ENCODE results near the gene NOX3.
"Not testable (repeated sequence)": the region's sequence is repeated elsewhere in the genome, so short reads cannot be mapped to it uniquely, and the experiment has no call there.

NOX3 gene

GRCh38 chr6:155452576-155452975 lies 3.1 kb downstream of the NOX3 start:
- no peaks in the 10 kb centered on the region for H4K20me1 ChIP-seq (ENCODE audit: insufficient read depth, low read length, poor library complexity, severe bottlenecking)
- H3K9me3 ChIP-seq (ENCODE audit: insufficient read depth, low read depth, low read length) = no peaks in the 10 kb centered on the region
- H2AFZ ChIP-seq (ENCODE audit: low read length) = no peak overlapping the region
- no peak overlapping the region for H3K4me3 ChIP-seq (ENCODE audit: low read length, poor library complexity, severe bottlenecking)
- H3K4me2 ChIP-seq (ENCODE audit: low read depth, low read length, poor library complexity, severe bottlenecking) = no peak overlapping the region
- no peaks in the 10 kb centered on the region for H3K27me3 ChIP-seq (ENCODE audit: insufficient read depth, low read length, poor library complexity, severe bottlenecking)
- H3K4me1 ChIP-seq (ENCODE audit: insufficient read depth, low read length, poor library complexity, severe bottlenecking) = no peaks in the 10 kb centered on the region
- H3K36me3 ChIP-seq (ENCODE audit: insufficient read depth, low read length) = no peaks in the 10 kb centered on the region
- H3F3A ChIP-seq (ENCODE audit: low read depth) = no peaks in the 10 kb centered on the region
- H3K79me2 ChIP-seq (ENCODE audit: insufficient read depth, low read length) = no peaks in the 10 kb centered on the region
- TF ChIP-seq CTCF (conservative IDR thresholded peaks at IDR 0.05; ENCODE audit: low read length) = no peak
- TF ChIP-seq EZH2phosphoT487 (IDR thresholded peaks at IDR 0.05; ENCODE audit: borderline replicate concordance) = no peak
- no peak overlapping the region for H3K9ac ChIP-seq (ENCODE audit: low read depth, low read length, poor library complexity, severe bottlenecking)
- H3K9me2 ChIP-seq (replicated peaks; ENCODE audit: low read depth, low read length) = no peaks in the 10 kb centered on the region

- not testable (repeated sequence) for H3K4me1 ChIP-seq (ENCODE audit: insufficient read depth, low read length, poor library complexity, severe bottlenecking); H3K9me2 ChIP-seq (replicated peaks; ENCODE audit: low read depth, low read length); H3K79me2 ChIP-seq (ENCODE audit: insufficient read depth, low read length); H3K9me3 ChIP-seq (ENCODE audit: insufficient read depth, low read depth, low read length); H3F3A ChIP-seq (ENCODE audit: low read depth); H3K4me2 ChIP-seq (ENCODE audit: low read depth, low read length, poor library complexity, severe bottlenecking); H3K4me3 ChIP-seq (ENCODE audit: low read length, poor library complexity, severe bottlenecking); H3K27me3 ChIP-seq (ENCODE audit: insufficient read depth, low read length, poor library complexity, severe bottlenecking); H3K9ac ChIP-seq (ENCODE audit: low read depth, low read length, poor library complexity, severe bottlenecking); H3K36me3 ChIP-seq (ENCODE audit: insufficient read depth, low read length); H2AFZ ChIP-seq (ENCODE audit: low read length); H4K20me1 ChIP-seq (ENCODE audit: insufficient read depth, low read length, poor library complexity, severe bottlenecking)
Observed at GRCh38 chr6:155451530-155451929, 4.1 kb downstream of the NOX3 start.

- no peaks in the 10 kb centered on the region for H4K20me1 ChIP-seq (ENCODE audit: insufficient read depth, low read length, poor library complexity, severe bottlenecking)
- no peak overlapping the region for H3K4me3 ChIP-seq (ENCODE audit: low read length, poor library complexity, severe bottlenecking)
- TF ChIP-seq EZH2phosphoT487 (IDR thresholded peaks at IDR 0.05; ENCODE audit: borderline replicate concordance) = no peak
- no peak for TF ChIP-seq CTCF (conservative IDR thresholded peaks at IDR 0.05; ENCODE audit: low read length)
- no peaks in the 10 kb centered on the region for H3K4me1 ChIP-seq (ENCODE audit: insufficient read depth, low read length, poor library complexity, severe bottlenecking)
- H3F3A ChIP-seq (ENCODE audit: low read depth) = no peaks in the 10 kb centered on the region
- H3K4me2 ChIP-seq (ENCODE audit: low read depth, low read length, poor library complexity, severe bottlenecking) = no peak overlapping the region
- H2AFZ ChIP-seq (ENCODE audit: low read length) = no peak overlapping the region
- H3K36me3 ChIP-seq (ENCODE audit: insufficient read depth, low read length) = no peaks in the 10 kb centered on the region
- H3K9me2 ChIP-seq (replicated peaks; ENCODE audit: low read depth, low read length) = no peaks in the 10 kb centered on the region
- no peak overlapping the region for H3K9ac ChIP-seq (ENCODE audit: low read depth, low read length, poor library complexity, severe bottlenecking)
- H3K9me3 ChIP-seq (ENCODE audit: insufficient read depth, low read depth, low read length) = no peaks in the 10 kb centered on the region
- H3K27me3 ChIP-seq (ENCODE audit: insufficient read depth, low read length, poor library complexity, severe bottlenecking) = no peaks in the 10 kb centered on the region
- no peaks in the 10 kb centered on the region for H3K79me2 ChIP-seq (ENCODE audit: insufficient read depth, low read length)
Observed at GRCh38 chr6:155450240-155450581, 5.4 kb downstream of the NOX3 start.

- no peak overlapping the region for H3K9ac ChIP-seq (ENCODE audit: low read depth, low read length, poor library complexity, severe bottlenecking)
- no peaks in the 10 kb centered on the region for H3K79me2 ChIP-seq (ENCODE audit: insufficient read depth, low read length)
- no peak for TF ChIP-seq EZH2phosphoT487 (IDR thresholded peaks at IDR 0.05; ENCODE audit: borderline replicate concordance)
- TF ChIP-seq CTCF (conservative IDR thresholded peaks at IDR 0.05; ENCODE audit: low read length) = no peak
- H3K9me3 ChIP-seq (ENCODE audit: insufficient read depth, low read depth, low read length) = no peaks in the 10 kb centered on the region
- H3K4me3 ChIP-seq (ENCODE audit: low read length, poor library complexity, severe bottlenecking) = no peak overlapping the region
- no peaks in the 10 kb centered on the region for H3K9me2 ChIP-seq (replicated peaks; ENCODE audit: low read depth, low read length)
- H3F3A ChIP-seq (ENCODE audit: low read depth) = no peaks in the 10 kb centered on the region
- no peak overlapping the region for H2AFZ ChIP-seq (ENCODE audit: low read length)
- H3K36me3 ChIP-seq (ENCODE audit: insufficient read depth, low read length) = no peaks in the 10 kb centered on the region
- no peaks in the 10 kb centered on the region for H4K20me1 ChIP-seq (ENCODE audit: insufficient read depth, low read length, poor library complexity, severe bottlenecking)
- no peak overlapping the region for H3K4me2 ChIP-seq (ENCODE audit: low read depth, low read length, poor library complexity, severe bottlenecking)
- H3K27me3 ChIP-seq (ENCODE audit: insufficient read depth, low read length, poor library complexity, severe bottlenecking) = no peaks in the 10 kb centered on the region
- H3K4me1 ChIP-seq (ENCODE audit: insufficient read depth, low read length, poor library complexity, severe bottlenecking) = no peaks in the 10 kb centered on the region
Observed at GRCh38 chr6:155449450-155450239, 6.0 kb downstream of the NOX3 start.
